Panc1 (cell line): ENCODE results near the gene ATP6V1E1.

ENCODE experiments used
- CTCF ChIP-seq: fragments of 450-650 bp; IDR thresholded peaks from 2 replicates; pipeline ENCODE4 v1.5.1; 2017; ENCODE audit warnings: mild to moderate bottlenecking
- POLR2AphosphoS5 ChIP-seq: IDR thresholded peaks from 2 replicates; pipeline ENCODE4 v1.6.1; 2012; ENCODE audit warnings: mild to moderate bottlenecking, low read depth, low read length, moderate library complexity

- TF ChIP-seq POLR2AphosphoS5 (no peak), CTCF (no peak)
Measured at GRCh38 chr22:17548010-17548755, 80.4 kb downstream of the ATP6V1E1 start.
